Neural progenitor cell (in vitro differentiated cells): Measurements from ENCODE around the gene RAB23.

ENCODE experiments used
- CTCF ChIP-seq: fragments of 200-600 bp; sonication (generic); IDR thresholded peaks from 2 replicates; pipeline ENCODE4 v1.5.1; 2017; ENCODE audit warnings: antibody characterized with exemption, mild to moderate bottlenecking
- EZH2 ChIP-seq: fragments of 200-600 bp; sonication (generic); IDR thresholded peaks from 2 replicates; pipeline ENCODE4 v1.6.1; 2017; ENCODE audit warnings: antibody characterized with exemption, mild to moderate bottlenecking, moderate library complexity
- EZH2phosphoT487 ChIP-seq: fragments of 200-600 bp; sonication (generic); IDR thresholded peaks from 2 replicates; pipeline ENCODE4 v1.6.1; 2017; ENCODE audit warnings: antibody characterized with exemption

- TF ChIP-seq CTCF (no peak), EZH2 (no peak), EZH2phosphoT487 (no peak)
These were observed 28.9 kb downstream of the RAB23 start for GRCh38 chr6:57193177-57193576.
